GM18867 (cell line): ENCODE data around the gene BTBD7.
A peak's percentile ranks its signal among the peaks of the same experiment; 100 is the strongest.

Experiments
- ATAC-seq: cut with Tn5 transposase; IDR thresholded peaks from one replicate; pipeline ENCODE4 v1.9.1; 2021; ENCODE audit warnings: mild to moderate bottlenecking, moderate library complexity; ENCODE audit not compliant: unreplicated experiment

The BTBD7 gene

GRCh38 chr14:93206793-93207467, 125.9 kb downstream of the BTBD7 start, which contains the start of the genes GON7 and UBR7:
Gene GON7 (minus strand): TSS chr14:93207065. CDS start chr14:93207037, 28 bp downstream.
Gene UBR7 (plus strand): TSS chr14:93207256. CDS start chr14:93207292, 36 bp downstream.
- peak; percentile 79 for ATAC-seq

GRCh38 chr14:93201155-93201704, 131.6 kb downstream of the BTBD7 start:
- no peak for ATAC-seq

GRCh38 chr14:93200553-93200952, 132.3 kb downstream of the BTBD7 start:
- ATAC-seq, result no peak

- no peak for ATAC-seq
Observed at GRCh38 chr14:93199031-93199430, 133.8 kb downstream of the BTBD7 start.

- ATAC-seq, result no peak
Observed at GRCh38 chr14:93195316-93195999, 137.4 kb downstream of the BTBD7 start.
